Thyroid gland (tissue), 4 donors: ENCODE measurements around the gene ABHD12.

Source experiments
- POLR2A ChIP-seq, 2 donors: fragments of 450-650 bp; IDR thresholded peaks; one replicate each; pipeline ENCODE4 v1.6.1; 2017; ENCODE audit warnings: antibody characterized with exemption in 2 of 2, mild to moderate bottlenecking in 2 of 2, moderate library complexity in 1 of 2
- TF ChIP-seq, protein P1 (sequence below), 6 experiments: fragments of 200-600 bp in 3 of 6; fragments of 450-650 bp in 3 of 6; sonication (generic) in 3 of 6; IDR thresholded peaks; one replicate each; pipeline ENCODE4 v1.5.1; 2016 to 2019; ENCODE audit warnings: antibody characterized with exemption in 6 of 6, mild to moderate bottlenecking in 2 of 6, inconsistent platforms in 1 of 6, moderate library complexity in 1 of 6

DNA sequence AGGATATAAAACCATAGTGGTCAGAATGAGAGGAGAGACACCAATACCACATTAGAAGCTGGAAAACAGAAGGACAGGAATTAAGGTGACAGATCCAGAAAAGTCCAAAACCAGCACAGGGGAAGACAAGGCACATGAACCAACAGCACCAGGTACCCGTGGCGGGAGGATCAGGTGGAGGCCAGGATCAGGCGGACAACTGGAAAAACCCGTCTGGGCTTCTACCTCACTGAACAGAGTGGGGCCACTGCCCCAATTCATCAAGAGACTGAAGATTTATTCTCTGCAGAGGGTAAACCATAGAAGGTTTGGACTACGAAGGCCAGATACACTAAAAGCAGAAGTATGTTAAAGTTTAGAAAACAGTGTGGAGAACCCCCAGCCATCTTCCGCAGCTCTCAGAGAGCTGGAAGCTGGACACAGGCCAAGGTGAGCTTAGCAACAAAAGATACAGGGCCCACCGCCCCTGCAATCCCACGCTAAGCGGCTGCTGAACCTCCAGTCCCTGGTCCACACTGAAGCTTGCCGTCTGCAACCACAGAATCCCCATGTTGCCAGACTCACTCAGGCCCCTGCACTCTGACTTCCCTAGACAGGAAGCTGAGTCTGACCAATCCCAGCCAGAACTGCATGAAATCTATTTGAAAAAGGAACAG, 29.9 kb downstream of the ABHD12 start:
- TF ChIP-seq, protein P1, sequence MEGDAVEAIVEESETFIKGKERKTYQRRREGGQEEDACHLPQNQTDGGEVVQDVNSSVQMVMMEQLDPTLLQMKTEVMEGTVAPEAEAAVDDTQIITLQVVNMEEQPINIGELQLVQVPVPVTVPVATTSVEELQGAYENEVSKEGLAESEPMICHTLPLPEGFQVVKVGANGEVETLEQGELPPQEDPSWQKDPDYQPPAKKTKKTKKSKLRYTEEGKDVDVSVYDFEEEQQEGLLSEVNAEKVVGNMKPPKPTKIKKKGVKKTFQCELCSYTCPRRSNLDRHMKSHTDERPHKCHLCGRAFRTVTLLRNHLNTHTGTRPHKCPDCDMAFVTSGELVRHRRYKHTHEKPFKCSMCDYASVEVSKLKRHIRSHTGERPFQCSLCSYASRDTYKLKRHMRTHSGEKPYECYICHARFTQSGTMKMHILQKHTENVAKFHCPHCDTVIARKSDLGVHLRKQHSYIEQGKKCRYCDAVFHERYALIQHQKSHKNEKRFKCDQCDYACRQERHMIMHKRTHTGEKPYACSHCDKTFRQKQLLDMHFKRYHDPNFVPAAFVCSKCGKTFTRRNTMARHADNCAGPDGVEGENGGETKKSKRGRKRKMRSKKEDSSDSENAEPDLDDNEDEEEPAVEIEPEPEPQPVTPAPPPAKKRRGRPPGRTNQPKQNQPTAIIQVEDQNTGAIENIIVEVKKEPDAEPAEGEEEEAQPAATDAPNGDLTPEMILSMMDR (IDR thresholded peaks at IDR 0.05): no peak
- no peak for TF ChIP-seq POLR2A (IDR thresholded peaks at IDR 0.05)
